Naive B cell (primary cell): ENCODE data around the gene TRIM73. TPM values are rescaled to one million over a fixed set of nuclear protein-coding genes. Genes with fewer than 3 reads are reported as not detected.
"Not testable (repeated sequence)": the region's sequence is repeated elsewhere in the genome, so short reads cannot be mapped to it uniquely, and the experiment has no call there.

ENCODE experiments used
- ATAC-seq, 2 donors: fragments of 150-1000 bp; cut with Tn5 transposase; 2 replicates each; pipeline ENCODE4 v1.10.0; 2021; ENCODE audit warnings: low read depth in 2 of 2, mild to moderate bottlenecking in 2 of 2, moderate library complexity in 2 of 2
- DNase-seq: peaks from one replicate; pipeline ENCODE4 v3.0.0; 2022
- H3K27ac Mint-ChIP-seq, 6 donors: one replicate each; pipeline ENCODE4 v1.8.0; 2020 to 2022; ENCODE audit warnings: mild to moderate bottlenecking in 6 of 6, mixed read lengths in 6 of 6, moderate library complexity in 5 of 6, inconsistent platforms in 2 of 6
- H3K27me3 Mint-ChIP-seq, 3 donors: one replicate each; pipeline ENCODE4 v1.8.0; 2021 to 2022; ENCODE audit warnings: mixed read lengths in 3 of 3, mild to moderate bottlenecking in 1 of 3
- H3K36me3 Mint-ChIP-seq, 2 donors: one replicate each; pipeline ENCODE4 v1.8.0; 2020 to 2022; ENCODE audit warnings: mixed read lengths in 2 of 2, inconsistent platforms in 1 of 2, mild to moderate bottlenecking in 1 of 2
- H3K4me1 Mint-ChIP-seq, 3 donors: one replicate each; pipeline ENCODE4 v1.8.0; 2020 to 2022; ENCODE audit warnings: mixed read lengths in 3 of 3, inconsistent platforms in 1 of 3, mild to moderate bottlenecking in 1 of 3, moderate library complexity in 1 of 3
- H3K4me3 Mint-ChIP-seq, 8 donors: one replicate each; pipeline ENCODE4 v1.8.0; 2020 to 2022; ENCODE audit warnings: mild to moderate bottlenecking in 8 of 8, mixed read lengths in 8 of 8, moderate library complexity in 8 of 8, inconsistent platforms in 2 of 8
- H3K9me3 Mint-ChIP-seq, 7 donors: one replicate each; pipeline ENCODE4 v1.8.0; 2020 to 2022; ENCODE audit warnings: mixed read lengths in 7 of 7, mild to moderate bottlenecking in 5 of 7, inconsistent platforms in 2 of 7, moderate library complexity in 1 of 7
- polyA plus RNA-seq, 6 donors: library from polyadenylated mRNA; unstranded; fragments of 300-500 nt; fragmentation: Illumina TruSeq; gene quantifications; one replicate each; pipeline ENCODE4 v1.2.3, GENCODE V29; 2021; ENCODE audit warnings: low read depth in 6 of 6

TRIM73 gene
- polyA plus RNA-seq, 6 donors from 2014 or later, result 0.09 to 1.4 (median 1.2) TPM; not detected in 1

- not testable (repeated sequence) for H3K9me3 Mint-ChIP-seq, H3K27ac Mint-ChIP-seq, H3K4me1 Mint-ChIP-seq, ATAC-seq, H3K4me3 Mint-ChIP-seq, H3K27me3 Mint-ChIP-seq, DNase-seq, H3K36me3 Mint-ChIP-seq
Measured at GRCh38 chr7:75403455-75404443, 8.3 kb downstream of the TRIM73 start.

GRCh38 chr7:75404663-75405062 lies 9.2 kb downstream of the TRIM73 start:
- H3K4me1 Mint-ChIP-seq, DNase-seq, H3K4me3 Mint-ChIP-seq, H3K9me3 Mint-ChIP-seq, H3K27ac Mint-ChIP-seq, H3K27me3 Mint-ChIP-seq, ATAC-seq, H3K36me3 Mint-ChIP-seq: not testable (repeated sequence)

- not testable (repeated sequence) for H3K36me3 Mint-ChIP-seq, H3K9me3 Mint-ChIP-seq, H3K4me1 Mint-ChIP-seq, H3K27me3 Mint-ChIP-seq
- ATAC-seq, result peak; percentile 95
- DNase-seq, result peak; percentile 39
- H3K4me3 Mint-ChIP-seq, result peak overlapping the region in 5 of 8 donors; percentile 54 to 74 (median 71)
- H3K27ac Mint-ChIP-seq, result peak overlapping the region in 1 of 6 donors; percentile 94
Measured at GRCh38 chr7:75409880-75410822, 14.7 kb downstream of the TRIM73 start.

GRCh38 chr7:75410823-75411173 lies 15.4 kb downstream of the TRIM73 start:
- H3K9me3 Mint-ChIP-seq, DNase-seq, H3K27me3 Mint-ChIP-seq, H3K4me1 Mint-ChIP-seq, H3K4me3 Mint-ChIP-seq, H3K27ac Mint-ChIP-seq, H3K36me3 Mint-ChIP-seq: not testable (repeated sequence)
- peak; percentile 6 to 8 for ATAC-seq

GRCh38 chr7:75414204-75414603 lies 18.8 kb downstream of the TRIM73 start:
- H3K4me1 Mint-ChIP-seq, DNase-seq, H3K4me3 Mint-ChIP-seq, H3K9me3 Mint-ChIP-seq, H3K36me3 Mint-ChIP-seq, H3K27ac Mint-ChIP-seq, H3K27me3 Mint-ChIP-seq, ATAC-seq: not testable (repeated sequence)

- not testable (repeated sequence) for H3K4me1 Mint-ChIP-seq, ATAC-seq, DNase-seq, H3K27me3 Mint-ChIP-seq, H3K27ac Mint-ChIP-seq, H3K9me3 Mint-ChIP-seq, H3K36me3 Mint-ChIP-seq, H3K4me3 Mint-ChIP-seq
Measured at GRCh38 chr7:75414708-75415427, 19.4 kb downstream of the TRIM73 start.

- not testable (repeated sequence) for H3K9me3 Mint-ChIP-seq, H3K27me3 Mint-ChIP-seq, H3K36me3 Mint-ChIP-seq, H3K4me3 Mint-ChIP-seq, H3K27ac Mint-ChIP-seq, ATAC-seq, DNase-seq, H3K4me1 Mint-ChIP-seq
Measured at GRCh38 chr7:75415428-75415817, 20.0 kb downstream of the TRIM73 start.

GRCh38 chr7:75415829-75416373 lies 20.5 kb downstream of the TRIM73 start:
- not testable (repeated sequence) for H3K27ac Mint-ChIP-seq, H3K4me1 Mint-ChIP-seq, ATAC-seq, H3K27me3 Mint-ChIP-seq, H3K9me3 Mint-ChIP-seq, H3K36me3 Mint-ChIP-seq, DNase-seq
- H3K4me3 Mint-ChIP-seq, result peak overlapping the region in 1 of 8 donors; percentile 47

- ATAC-seq, result not testable (repeated sequence)
Measured at GRCh38 chr7:75416787-75417186, 21.4 kb downstream of the TRIM73 start.

GRCh38 chr7:75418292-75418858 lies 22.9 kb downstream of the TRIM73 start:
- not testable (repeated sequence) for H3K27me3 Mint-ChIP-seq, H3K27ac Mint-ChIP-seq, H3K4me3 Mint-ChIP-seq, H3K9me3 Mint-ChIP-seq, ATAC-seq, DNase-seq, H3K4me1 Mint-ChIP-seq, H3K36me3 Mint-ChIP-seq

More at GRCh38 chr7:75416787-75417186, 21.4 kb downstream of the TRIM73 start:
- H3K36me3 Mint-ChIP-seq, H3K4me1 Mint-ChIP-seq, H3K27me3 Mint-ChIP-seq, H3K4me3 Mint-ChIP-seq, H3K9me3 Mint-ChIP-seq, DNase-seq: not testable (repeated sequence)
- peak overlapping the region in 1 of 6 donors; percentile 4 for H3K27ac Mint-ChIP-seq

- not testable (repeated sequence) for H3K27ac Mint-ChIP-seq, H3K9me3 Mint-ChIP-seq, ATAC-seq, DNase-seq, H3K36me3 Mint-ChIP-seq, H3K4me1 Mint-ChIP-seq, H3K27me3 Mint-ChIP-seq, H3K4me3 Mint-ChIP-seq
Measured at GRCh38 chr7:75419210-75419609, 23.8 kb downstream of the TRIM73 start.

GRCh38 chr7:75419693-75420092 lies 24.3 kb downstream of the TRIM73 start:
- H3K27me3 Mint-ChIP-seq, H3K36me3 Mint-ChIP-seq, H3K4me3 Mint-ChIP-seq, H3K4me1 Mint-ChIP-seq, H3K9me3 Mint-ChIP-seq, ATAC-seq, DNase-seq: not testable (repeated sequence)
- peak overlapping the region in 1 of 6 donors; percentile 64 for H3K27ac Mint-ChIP-seq

- DNase-seq, ATAC-seq, H3K27me3 Mint-ChIP-seq, H3K36me3 Mint-ChIP-seq, H3K4me1 Mint-ChIP-seq, H3K9me3 Mint-ChIP-seq, H3K4me3 Mint-ChIP-seq: not testable (repeated sequence)
- H3K27ac Mint-ChIP-seq, result peak overlapping the region in 2 of 6 donors; percentile 30 to 64
Measured at GRCh38 chr7:75420152-75420551, 24.7 kb downstream of the TRIM73 start.
